Neural cell (in vitro differentiated cells): Measurements from ENCODE around the gene LY6G6D. TPM values are rescaled to one million over a fixed set of nuclear protein-coding genes. Genes with fewer than 3 reads are reported as not detected.
A peak's percentile ranks its signal among the peaks of the same experiment; 100 is the strongest.

Experiments used
- H2AFZ ChIP-seq: fragments of 200-600, 300-800 bp; sonication (generic), shearing (Covaris generic); 2 replicates; pipeline ENCODE4 v1.6.0; 2014; ENCODE audit warnings: low read depth, mild to moderate bottlenecking, antibody characterized with exemption, low read length, moderate library complexity
- H3F3A ChIP-seq: fragments of 200-600 bp; shearing (Covaris generic); 2 replicates; pipeline ENCODE4 v1.6.1; 2016; ENCODE audit warnings: mild to moderate bottlenecking, moderate library complexity, mixed read lengths, antibody characterized with exemption, low read length; ENCODE audit not compliant: insufficient read depth, poor library complexity, severe bottlenecking
- H3K27ac ChIP-seq: fragments of 200-600, 300-800 bp; sonication (generic), shearing (Covaris generic); 2 replicates; pipeline ENCODE4 v1.5.1; 2014; ENCODE audit warnings: mild to moderate bottlenecking, low read length, moderate library complexity
- H3K27me3 ChIP-seq: fragments of 300-800, 200-600 bp; sonication (generic), shearing (Covaris generic); 2 replicates; pipeline ENCODE4 v1.6.0; 2014; ENCODE audit warnings: mild to moderate bottlenecking, low read depth, low read length, moderate library complexity; ENCODE audit not compliant: insufficient read depth
- H3K36me3 ChIP-seq: fragments of 300-800, 200-600 bp; sonication (generic), shearing (Covaris generic); 2 replicates; pipeline ENCODE4 v1.5.1; 2014; ENCODE audit warnings: mild to moderate bottlenecking, antibody characterized with exemption, low read length, moderate library complexity; ENCODE audit not compliant: insufficient read depth
- H3K4me2 ChIP-seq: fragments of 300-800, 200-600 bp; sonication (generic), shearing (Covaris generic); 2 replicates; pipeline ENCODE4 v1.6.0; 2014; ENCODE audit warnings: mild to moderate bottlenecking, low read length
- H3K4me3 ChIP-seq: fragments of 300-800, 200-600 bp; sonication (generic), shearing (Covaris generic); 2 replicates; pipeline ENCODE4 v1.5.1; 2014; ENCODE audit warnings: mild to moderate bottlenecking, low read length, moderate library complexity
- H3K79me2 ChIP-seq: fragments of 200-600 bp; shearing (Covaris generic); replicated peaks from 2 replicates; pipeline ENCODE4 v1.6.0; 2014; ENCODE audit warnings: mild to moderate bottlenecking, low read length, moderate library complexity; ENCODE audit not compliant: insufficient read depth
- H3K9ac ChIP-seq: fragments of 300-800, 200-600 bp; sonication (generic), shearing (Covaris generic); 2 replicates; pipeline ENCODE4 v1.6.1; 2016; ENCODE audit warnings: mild to moderate bottlenecking, low read length, mixed read lengths
- H3K9me2 ChIP-seq: fragments of 200-600 bp; shearing (Covaris generic); 2 replicates; pipeline ENCODE4 v1.6.1; 2016; ENCODE audit warnings: mild to moderate bottlenecking, low read length, mixed read lengths; ENCODE audit not compliant: insufficient read depth
- H3K9me3 ChIP-seq: fragments of 200-600, 300-800 bp; sonication (generic), shearing (Covaris generic); 2 replicates; pipeline ENCODE4 v1.6.1; 2016; ENCODE audit warnings: mild to moderate bottlenecking, mixed run types, low read length, moderate library complexity, mixed read lengths
- H4K20me1 ChIP-seq: fragments of 200-600 bp; shearing (Covaris generic); 2 replicates; pipeline ENCODE4 v1.6.1; 2016; ENCODE audit warnings: mild to moderate bottlenecking, mixed run types; ENCODE audit not compliant: insufficient read depth
- CTCF ChIP-seq: fragments of 450-650 bp; IDR thresholded peaks from 2 replicates; pipeline ENCODE4 v1.5.1; 2014; ENCODE audit warnings: antibody characterized with exemption, mild to moderate bottlenecking, moderate library complexity; ENCODE audit not compliant: poor library complexity, severe bottlenecking
- EP300 ChIP-seq: fragments of 450-650 bp; conservative IDR thresholded peaks from 2 replicates; pipeline ENCODE4 v1.6.1; 2014; ENCODE audit warnings: antibody characterized with exemption, mild to moderate bottlenecking, moderate library complexity; ENCODE audit not compliant: poor library complexity, severe bottlenecking
- EZH2 ChIP-seq: fragments of 200-600, 300-800 bp; shearing (Covaris generic), sonication (generic); IDR thresholded peaks from 2 replicates; pipeline ENCODE4 v1.6.1; 2014; ENCODE audit warnings: antibody characterized with exemption, low read length, borderline replicate concordance, mild to moderate bottlenecking; ENCODE audit not compliant: insufficient read depth, poor library complexity, severe bottlenecking
- MXI1 ChIP-seq: fragments of 450-650 bp; conservative IDR thresholded peaks from 2 replicates; pipeline ENCODE4 v1.6.1; 2014; ENCODE audit warnings: antibody characterized with exemption, mild to moderate bottlenecking; ENCODE audit not compliant: poor library complexity, severe bottlenecking
- POLR2AphosphoS5 ChIP-seq: IDR thresholded peaks from 2 replicates; pipeline ENCODE4 v1.6.1; 2012
- RAD21 ChIP-seq: fragments of 450-650 bp; conservative IDR thresholded peaks from 2 replicates; pipeline ENCODE4 v1.6.1; 2014; ENCODE audit warnings: antibody characterized with exemption, mild to moderate bottlenecking, moderate library complexity
- REST ChIP-seq: IDR thresholded peaks from 2 replicates; pipeline ENCODE4 v1.6.1; 2012; ENCODE audit warnings: borderline replicate concordance
- SMC3 ChIP-seq: fragments of 450-650 bp; conservative IDR thresholded peaks from 2 replicates; pipeline ENCODE4 v1.6.1; 2014; ENCODE audit warnings: antibody characterized with exemption, mild to moderate bottlenecking, moderate library complexity; ENCODE audit not compliant: poor library complexity
- TAF1 ChIP-seq: IDR thresholded peaks from 2 replicates; pipeline ENCODE4 v1.6.1; 2012; ENCODE audit warnings: low read depth
- polyA plus RNA-seq: library from polyadenylated mRNA; depleted of rRNA; stranded (reverse); fragments of >200 nt; gene quantifications from 2 replicates; pipeline ENCODE4 v1.2.3, GENCODE V29; 2014

The LY6G6D gene
- polyA plus RNA-seq, 1 donor from 2014 or later, result not detected

- Histone ChIP-seq H3K27ac (no peak overlapping the region), H3K4me3 (no peak overlapping the region), H3K9me2 (no peaks in the 10 kb centered on the region), H3K27me3 (no peaks in the 10 kb centered on the region), H3K9me3 (no peaks in the 10 kb centered on the region), H3K4me2 (no peak overlapping the region), H3K9ac (no peak overlapping the region), H3F3A (no peaks in the 10 kb centered on the region), H2AFZ (no peak overlapping the region), H3K36me3 (no peaks in the 10 kb centered on the region), H3K79me2 (no peaks in the 10 kb centered on the region), H4K20me1 (no peaks in the 10 kb centered on the region)
- no peak for TF ChIP-seq REST
- no peak for TF ChIP-seq RAD21
Measured at GRCh38 chr6:31677955-31678354, 37.2 kb upstream of the LY6G6D start.

- Histone ChIP-seq H3K79me2 (no peaks in the 10 kb centered on the region), H3K27me3 (no peaks in the 10 kb centered on the region), H3K4me2 (no peak within 1 kb of the TSS), H4K20me1 (no peaks in the 10 kb centered on the region), H3K27ac (no peak within 1 kb of the TSS), H3K4me3 (peak within 1 kb of the TSS; percentile 46), H3K9ac (peak within 1 kb of the TSS; percentile 34), H3K36me3 (peaks cover 4% of the 10 kb centered on the region), H3K9me3 (no peaks in the 10 kb centered on the region), H3K9me2 (no peaks in the 10 kb centered on the region), H3F3A (no peaks in the 10 kb centered on the region), H2AFZ (no peak within 1 kb of the TSS)
- TF ChIP-seq TAF1 (no peak), EZH2 (no peak), MXI1 (no peak), POLR2AphosphoS5 (peak; percentile 1), RAD21 (peak; percentile 87), REST (no peak), CTCF (peak; percentile 80), SMC3 (peak; percentile 82), EP300 (no peak)
Measured at GRCh38 chr6:31680226-31681134, 34.7 kb upstream of the LY6G6D start, which contains the start of gene LY6G5C. TSS of gene LY6G5C (minus strand) at chr6:31681067. CDS start at chr6:31680373, 694 bp downstream.
